ENCODE results near the gene CCR9. TPM values are rescaled to one million over a fixed set of nuclear protein-coding genes. Genes with fewer than 3 reads are reported as not detected.
"Not testable (repeated sequence)": the region's sequence is repeated elsewhere in the genome, so short reads cannot be mapped to it uniquely, and the experiment has no call there.

The CCR9 gene
- total RNA-seq, 1 experiment from 2014 or later = not detected

DNA sequence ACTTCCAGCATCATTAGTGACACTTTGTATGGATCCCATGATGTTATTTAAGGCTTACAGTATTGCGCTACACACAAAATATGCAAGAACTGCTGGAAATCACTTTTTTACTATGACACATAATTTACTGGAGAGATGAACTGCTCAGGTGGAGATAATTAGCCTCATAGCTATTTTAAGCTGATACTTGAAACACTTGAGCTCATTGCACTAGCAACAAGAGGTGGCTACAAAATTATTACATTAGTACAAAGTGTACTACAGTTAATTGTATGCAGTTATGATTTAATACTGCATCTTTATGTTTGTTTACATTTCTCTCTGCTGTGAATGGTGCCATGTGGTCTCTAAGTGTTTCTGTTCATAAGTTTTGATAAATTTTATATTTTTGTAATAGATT, 38.0 kb upstream of the CCR9 start:
- H3K27me3 ChIP-seq (replicated peaks; ENCODE audit: insufficient read depth, low read depth, low read length, poor library complexity) = peaks cover 23% of the 10 kb centered on the region
- TF ChIP-seq, protein P1, sequence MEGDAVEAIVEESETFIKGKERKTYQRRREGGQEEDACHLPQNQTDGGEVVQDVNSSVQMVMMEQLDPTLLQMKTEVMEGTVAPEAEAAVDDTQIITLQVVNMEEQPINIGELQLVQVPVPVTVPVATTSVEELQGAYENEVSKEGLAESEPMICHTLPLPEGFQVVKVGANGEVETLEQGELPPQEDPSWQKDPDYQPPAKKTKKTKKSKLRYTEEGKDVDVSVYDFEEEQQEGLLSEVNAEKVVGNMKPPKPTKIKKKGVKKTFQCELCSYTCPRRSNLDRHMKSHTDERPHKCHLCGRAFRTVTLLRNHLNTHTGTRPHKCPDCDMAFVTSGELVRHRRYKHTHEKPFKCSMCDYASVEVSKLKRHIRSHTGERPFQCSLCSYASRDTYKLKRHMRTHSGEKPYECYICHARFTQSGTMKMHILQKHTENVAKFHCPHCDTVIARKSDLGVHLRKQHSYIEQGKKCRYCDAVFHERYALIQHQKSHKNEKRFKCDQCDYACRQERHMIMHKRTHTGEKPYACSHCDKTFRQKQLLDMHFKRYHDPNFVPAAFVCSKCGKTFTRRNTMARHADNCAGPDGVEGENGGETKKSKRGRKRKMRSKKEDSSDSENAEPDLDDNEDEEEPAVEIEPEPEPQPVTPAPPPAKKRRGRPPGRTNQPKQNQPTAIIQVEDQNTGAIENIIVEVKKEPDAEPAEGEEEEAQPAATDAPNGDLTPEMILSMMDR (conservative IDR thresholded peaks at IDR 0.05; ENCODE audit: low read depth, low read length) = no peak
- no peak for TF ChIP-seq EZH2 (IDR thresholded peaks at IDR 0.05; ENCODE audit: borderline replicate concordance, low read depth, low read length, poor library complexity, severe bottlenecking)
- no peak overlapping the region for H3K27ac ChIP-seq (ENCODE audit: low read depth, low read length, poor library complexity, severe bottlenecking)
- CTCF ChIA-PET = no interaction called here
- no peaks in the 10 kb centered on the region for H3K9me3 ChIP-seq (ENCODE audit: low read depth, low read length, poor library complexity, severe bottlenecking)
- BruUV-seq (replicated peaks) = no TSS peak
- no peak overlapping the region for H3K4me3 ChIP-seq (ENCODE audit: low read depth, low read length, poor library complexity, severe bottlenecking)
- intact Hi-C loops (cut with micrococcal nuclease; ENCODE audit: unreplicated experiment) = no loop called here
- no peaks in the 10 kb centered on the region for H3K4me1 ChIP-seq (ENCODE audit: insufficient read depth, low read length, poor library complexity, severe bottlenecking)
- POLR2A ChIA-PET (ENCODE audit: low non-redundant PET) = no interaction called here
- H3K36me3 ChIP-seq (ENCODE audit: insufficient read depth, low read length, poor library complexity, severe bottlenecking) = no peaks in the 10 kb centered on the region
- DNase-seq (ENCODE audit: low spot score) = no peak

DNA sequence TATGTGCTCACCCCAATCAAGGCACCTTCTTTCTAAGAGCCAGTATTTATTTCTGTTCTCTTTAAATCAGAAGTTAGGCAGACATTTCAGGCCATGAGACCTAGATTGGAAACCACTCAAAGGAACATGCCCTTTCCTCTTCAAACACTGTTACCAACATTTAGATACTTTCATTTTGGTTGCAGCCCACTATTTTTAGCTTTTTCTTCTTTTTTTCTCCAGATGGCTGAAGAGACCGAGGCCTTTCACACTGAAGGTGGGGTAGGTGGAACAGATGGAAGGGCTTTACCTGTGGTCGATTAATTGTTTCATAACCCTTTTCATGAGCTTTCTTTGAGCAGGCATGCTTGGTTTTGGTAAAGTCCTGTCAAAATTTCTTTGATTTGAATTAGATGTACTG, 33.5 kb upstream of the CCR9 start:
- TF ChIP-seq, protein P1 (conservative IDR thresholded peaks at IDR 0.05; ENCODE audit: low read depth, low read length) = no peak
- no peak for TF ChIP-seq EZH2 (IDR thresholded peaks at IDR 0.05; ENCODE audit: borderline replicate concordance, low read depth, low read length, poor library complexity, severe bottlenecking)
- intact Hi-C loops (cut with micrococcal nuclease; ENCODE audit: unreplicated experiment) = no loop called here
- ChIA-PET POLR2A (ENCODE audit: low non-redundant PET) (no interaction called here), CTCF (no interaction called here)
- Histone ChIP-seq H3K9me3 (ENCODE audit: low read depth, low read length, poor library complexity, severe bottlenecking) (no peaks in the 10 kb centered on the region), H3K27ac (ENCODE audit: low read depth, low read length, poor library complexity, severe bottlenecking) (no peak overlapping the region), H3K4me1 (ENCODE audit: insufficient read depth, low read length, poor library complexity, severe bottlenecking) (no peaks in the 10 kb centered on the region), H3K4me3 (ENCODE audit: low read depth, low read length, poor library complexity, severe bottlenecking) (no peak overlapping the region), H3K36me3 (ENCODE audit: insufficient read depth, low read length, poor library complexity, severe bottlenecking) (no peaks in the 10 kb centered on the region), H3K27me3 (replicated peaks; ENCODE audit: insufficient read depth, low read depth, low read length, poor library complexity) (peaks cover 18% of the 10 kb centered on the region)
- BruUV-seq (replicated peaks) = no TSS peak
- DNase-seq (ENCODE audit: low spot score) = no peak

DNA sequence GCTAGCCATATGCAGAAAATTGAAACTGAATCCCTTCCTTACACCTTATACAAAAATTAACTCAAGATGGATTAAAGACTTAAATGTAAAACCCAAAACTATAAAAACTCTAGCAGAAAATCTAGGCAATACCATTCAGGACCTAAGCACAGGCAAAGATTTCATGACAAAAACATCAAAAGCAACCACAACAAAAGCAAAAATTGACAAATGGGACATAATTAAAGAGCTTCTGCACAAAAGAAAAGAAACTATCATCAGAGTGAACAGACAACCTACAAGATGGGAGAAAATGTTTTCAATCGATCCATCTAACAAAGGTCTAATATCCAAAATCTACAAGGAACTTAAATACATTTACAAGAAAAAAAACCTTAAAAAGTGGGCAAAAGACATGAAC, 30.0 kb upstream of the CCR9 start:
- H3K27me3 ChIP-seq (replicated peaks; ENCODE audit: insufficient read depth, low read depth, low read length, poor library complexity); BruUV-seq (replicated peaks); CTCF ChIA-PET; H3K36me3 ChIP-seq (ENCODE audit: insufficient read depth, low read length, poor library complexity, severe bottlenecking); H3K4me1 ChIP-seq (ENCODE audit: insufficient read depth, low read length, poor library complexity, severe bottlenecking); DNase-seq (ENCODE audit: low spot score); intact Hi-C loops (cut with micrococcal nuclease; ENCODE audit: unreplicated experiment); H3K27ac ChIP-seq (ENCODE audit: low read depth, low read length, poor library complexity, severe bottlenecking); H3K9me3 ChIP-seq (ENCODE audit: low read depth, low read length, poor library complexity, severe bottlenecking); H3K4me3 ChIP-seq (ENCODE audit: low read depth, low read length, poor library complexity, severe bottlenecking): not testable (repeated sequence)
- POLR2A ChIA-PET (ENCODE audit: low non-redundant PET) = interaction anchor here (0.6 kb wide), 1 partner anchor 566 kb away, joined by 4 read pairs; no protein-coding TSS in a partner anchor

DNA sequence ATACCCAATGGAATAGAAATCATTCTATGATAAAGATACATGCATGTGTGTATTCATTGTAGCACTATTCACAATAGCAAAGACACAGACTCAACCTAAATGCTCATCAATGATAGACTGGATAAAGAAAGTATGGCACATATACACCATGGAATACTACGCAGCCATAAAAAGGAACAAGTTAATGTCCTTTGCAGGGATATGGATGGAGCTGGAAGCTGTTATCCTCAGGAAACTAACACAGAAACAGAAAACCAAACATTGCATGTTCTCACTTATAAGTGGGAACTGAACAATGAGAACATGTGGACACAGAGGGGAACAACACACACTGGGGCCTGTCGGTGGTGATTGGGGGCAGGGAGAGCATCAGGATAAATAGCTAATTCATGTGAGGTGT, 29.3 kb upstream of the CCR9 start:
- CTCF ChIA-PET; H3K9me3 ChIP-seq (ENCODE audit: low read depth, low read length, poor library complexity, severe bottlenecking); DNase-seq (ENCODE audit: low spot score); H3K27ac ChIP-seq (ENCODE audit: low read depth, low read length, poor library complexity, severe bottlenecking); BruUV-seq (replicated peaks); H3K4me1 ChIP-seq (ENCODE audit: insufficient read depth, low read length, poor library complexity, severe bottlenecking); H3K36me3 ChIP-seq (ENCODE audit: insufficient read depth, low read length, poor library complexity, severe bottlenecking); H3K4me3 ChIP-seq (ENCODE audit: low read depth, low read length, poor library complexity, severe bottlenecking); intact Hi-C loops (cut with micrococcal nuclease; ENCODE audit: unreplicated experiment); H3K27me3 ChIP-seq (replicated peaks; ENCODE audit: insufficient read depth, low read depth, low read length, poor library complexity): not testable (repeated sequence)
- POLR2A ChIA-PET (ENCODE audit: low non-redundant PET) = interaction anchor here (0.6 kb wide), 1 partner anchor 566 kb away, joined by 4 read pairs; no protein-coding TSS in a partner anchor

All from A673 (cell line).